T-helper 2 cell (primary cell): Measurements from ENCODE around the gene EMC7.
A peak's percentile ranks its signal among the peaks of the same experiment; 100 is the strongest.
"Not testable (repeated sequence)": the region's sequence is repeated elsewhere in the genome, so short reads cannot be mapped to it uniquely, and the experiment has no call there.

Experiments
- DNase-seq, 5 experiments: peaks; one replicate each; pipeline versions ENCODE4 v3.0.0 to v3.0.0-alpha.2; 2012 to 2022

Gene EMC7

DNA sequence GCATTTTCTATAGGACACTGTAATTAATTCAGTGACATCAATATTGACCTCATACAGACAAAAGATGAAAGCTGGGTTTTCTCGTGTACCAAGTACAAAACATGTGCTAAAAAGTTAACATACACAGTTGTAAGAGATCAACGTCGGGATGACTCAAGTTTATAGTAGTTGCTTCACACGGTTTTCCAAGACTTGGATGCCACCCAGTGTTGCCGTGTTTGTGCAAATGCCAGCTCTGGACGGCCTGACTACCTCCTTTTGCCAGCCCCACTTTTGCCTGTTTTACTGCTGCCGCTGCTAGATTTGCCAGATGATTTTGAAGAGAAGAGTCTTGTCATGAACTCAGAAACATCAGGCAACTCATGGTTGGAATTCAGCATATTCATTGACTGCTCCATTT lies 17.6 kb downstream of the EMC7 start:
- DNase-seq: no peak

DNA sequence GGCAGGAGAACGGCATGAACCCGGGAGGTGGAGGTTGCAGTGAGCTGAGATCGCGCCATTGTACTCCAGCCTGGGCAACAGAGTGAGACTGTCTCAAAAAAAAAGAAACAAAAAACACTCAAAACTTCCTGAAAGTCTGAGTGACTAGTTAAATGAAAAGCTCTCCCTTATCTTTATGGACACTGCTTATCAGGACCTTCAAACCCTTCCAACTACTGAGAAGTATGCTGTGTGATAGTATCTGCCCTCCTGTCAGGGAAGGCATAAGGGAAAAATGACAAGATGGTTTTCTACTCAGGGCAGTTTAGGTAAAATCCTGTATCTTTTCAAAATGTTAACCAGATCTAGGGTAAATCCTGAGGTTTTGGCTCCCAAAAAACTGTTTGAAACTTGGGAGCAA lies 21.8 kb downstream of the EMC7 start:
- DNase-seq: no peak

DNA sequence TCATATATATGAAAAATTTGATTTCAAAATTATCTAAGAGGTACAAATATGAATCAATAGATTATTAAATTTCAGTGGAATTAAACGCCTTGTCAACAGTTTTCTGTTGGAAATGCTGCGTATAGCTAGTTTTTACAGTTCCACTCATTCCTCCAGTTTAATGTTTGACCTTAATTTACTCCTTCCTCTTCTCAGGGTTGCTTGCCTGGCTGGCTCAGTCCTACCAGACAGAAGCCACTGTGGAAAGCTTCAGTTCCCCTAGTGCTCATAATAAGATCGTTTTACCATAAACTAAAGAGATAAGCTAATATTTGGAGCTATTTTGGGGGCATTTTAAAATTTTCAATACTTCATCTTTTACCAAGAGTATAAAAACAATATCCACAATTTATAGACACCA lies 22.8 kb downstream of the EMC7 start:
- no peak for DNase-seq

DNA sequence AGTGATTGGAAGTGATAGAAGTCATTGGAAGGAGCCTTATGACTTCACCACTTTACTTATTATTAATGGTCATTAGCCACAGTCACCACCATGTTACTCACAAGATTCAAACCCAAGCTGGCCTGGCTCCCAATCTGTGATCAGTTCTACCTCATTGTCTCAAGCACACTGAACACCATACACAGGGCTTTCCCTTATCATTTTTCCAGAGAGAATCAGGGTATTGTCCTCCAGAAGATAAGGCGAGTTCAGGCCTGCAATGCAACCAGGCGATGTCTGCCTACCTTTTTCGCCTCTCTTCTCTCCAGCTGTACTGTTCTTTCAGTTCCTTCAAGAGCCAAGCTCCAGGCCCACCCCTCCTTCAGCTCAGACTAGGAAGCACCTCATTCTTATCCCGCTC lies 24.9 kb downstream of the EMC7 start:
- DNase-seq: no peak

DNA sequence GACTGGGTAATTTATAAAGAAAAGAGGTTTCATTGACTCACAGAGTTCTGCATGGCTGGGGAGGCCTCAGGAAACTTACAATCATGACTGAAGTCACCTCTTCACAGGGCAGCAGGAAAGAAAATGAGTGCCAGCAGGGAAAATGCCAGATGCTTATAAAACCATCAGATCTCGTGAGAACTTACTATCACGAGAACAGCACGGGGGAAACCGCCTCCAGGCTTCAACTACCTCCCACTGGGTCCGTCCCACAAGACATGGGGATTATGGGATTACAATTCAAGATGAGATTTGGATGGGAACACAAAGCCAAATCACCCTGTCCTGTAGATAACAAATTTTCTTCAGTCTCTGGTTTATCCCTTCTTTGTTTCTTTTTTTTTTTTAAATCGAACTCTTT lies 31.7 kb downstream of the EMC7 start:
- DNase-seq: no peak

DNA sequence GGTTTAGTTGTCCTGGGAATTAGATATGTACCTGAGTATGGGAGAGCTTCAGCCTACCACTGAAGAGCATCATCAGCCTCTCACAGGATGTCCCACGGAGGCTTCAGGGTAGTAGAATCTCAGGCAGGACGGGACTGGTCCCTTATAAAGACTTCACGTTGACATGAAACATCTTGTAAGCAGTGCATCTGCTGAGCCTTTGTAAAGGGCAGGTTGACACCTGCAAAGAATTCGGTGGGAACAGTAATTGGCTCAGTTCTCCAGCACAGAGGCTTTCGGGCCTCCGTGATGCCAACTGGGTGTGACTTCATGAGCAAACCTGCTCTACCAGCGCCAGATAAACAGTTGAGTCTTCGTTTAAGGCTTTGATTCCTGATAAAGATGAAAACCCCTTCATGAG lies 35.7 kb downstream of the EMC7 start:
- DNase-seq: no peak

DNA sequence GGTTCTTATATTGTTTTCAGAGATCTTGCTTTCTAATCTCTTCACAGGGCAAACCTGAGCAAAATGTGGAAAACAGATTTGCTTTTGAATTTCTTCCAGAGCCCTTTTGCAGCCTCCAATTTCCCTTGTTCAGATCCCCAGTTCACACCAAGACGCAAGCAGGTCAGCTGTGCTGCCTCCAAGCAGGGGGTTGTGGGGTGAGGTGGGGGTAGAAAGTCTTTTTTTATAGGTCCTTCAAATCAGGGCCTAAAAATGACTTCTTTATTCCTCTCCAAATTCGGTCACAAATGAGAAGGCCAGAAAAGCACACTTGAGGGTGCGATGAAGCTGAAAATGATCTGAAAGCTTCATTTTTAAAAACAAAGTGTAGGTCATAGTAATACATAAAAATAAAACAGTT lies 36.4 kb downstream of the EMC7 start:
- no peak for DNase-seq

DNA sequence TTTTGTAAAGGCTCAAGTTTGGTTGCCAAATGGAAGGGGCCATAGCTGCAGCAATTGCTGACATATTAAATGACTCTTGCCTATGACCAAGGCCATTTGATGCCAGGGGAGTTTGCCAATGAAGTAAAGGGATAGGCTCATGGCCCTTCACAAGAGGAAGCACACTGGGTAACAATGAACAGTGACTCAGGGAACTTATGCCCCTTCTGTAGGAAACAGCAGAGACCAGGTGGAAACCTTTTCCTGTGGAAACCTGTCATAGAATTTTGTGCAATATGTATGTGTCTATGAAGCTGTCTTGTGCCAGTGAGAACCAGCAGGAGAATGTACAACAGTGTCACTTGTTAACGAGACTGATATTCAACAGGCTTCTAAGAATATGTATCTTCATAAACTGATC lies 37.2 kb downstream of the EMC7 start:
- no peak for DNase-seq

DNA sequence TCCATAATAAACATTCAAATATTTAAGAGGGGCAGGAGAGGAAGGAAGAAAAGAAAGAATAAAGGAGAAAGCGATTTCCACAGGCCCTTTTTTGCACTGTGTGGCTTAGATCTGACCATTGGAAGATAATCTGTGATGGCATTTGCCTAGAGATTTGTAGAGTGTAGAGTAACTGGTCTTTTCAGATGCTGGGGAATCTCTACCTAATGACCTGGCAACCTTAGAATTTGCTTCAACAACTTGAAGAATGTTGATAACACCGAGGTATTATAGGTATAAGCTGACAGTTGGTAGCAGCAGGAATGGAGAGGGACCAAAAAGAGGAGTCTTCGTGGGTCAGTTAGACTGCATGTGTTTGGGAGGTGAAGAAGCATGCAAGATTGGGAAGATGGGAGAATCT lies 41.7 kb downstream of the EMC7 start:
- no peak for DNase-seq

DNA sequence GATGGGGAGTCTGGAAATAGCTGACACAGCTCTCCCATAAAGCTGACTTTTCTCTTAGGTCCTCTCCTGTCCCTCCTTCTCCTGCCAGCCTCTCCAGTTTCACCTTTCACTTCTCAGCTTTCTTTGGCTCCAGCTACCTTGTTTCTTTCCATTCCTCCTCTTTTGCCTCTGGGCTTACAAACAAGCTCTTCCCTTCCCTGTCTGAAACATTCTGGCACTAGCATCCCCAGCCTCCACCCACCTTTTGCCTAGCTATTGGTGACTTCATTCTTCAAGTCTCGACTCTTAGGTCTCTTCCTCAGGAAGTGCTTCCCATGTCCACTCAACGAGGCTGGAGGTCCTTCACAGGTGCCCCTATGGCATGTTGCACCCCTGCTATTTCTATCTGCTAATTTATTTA lies 42.2 kb downstream of the EMC7 start:
- DNase-seq: no peak

DNA sequence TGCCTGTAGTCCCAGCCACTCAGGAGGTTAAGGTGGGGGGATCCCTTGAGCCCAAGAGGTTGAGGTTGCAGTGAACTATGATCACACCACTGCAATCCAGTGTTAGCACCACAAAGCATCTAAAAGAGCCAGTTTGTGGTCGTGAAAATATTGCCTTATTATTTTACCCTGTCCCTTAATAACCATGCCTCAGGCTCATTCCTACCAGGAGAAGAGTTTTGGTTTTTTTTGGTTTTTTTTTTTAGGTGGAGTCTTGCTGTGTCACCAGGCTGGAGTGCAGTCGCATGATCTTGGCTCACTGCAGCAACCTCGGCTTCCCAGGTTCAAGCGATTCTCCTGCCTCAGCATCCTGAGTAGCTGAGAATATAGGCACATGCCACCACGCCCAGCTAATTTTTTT lies 44.8 kb downstream of the EMC7 start:
- DNase-seq: no peak

DNA sequence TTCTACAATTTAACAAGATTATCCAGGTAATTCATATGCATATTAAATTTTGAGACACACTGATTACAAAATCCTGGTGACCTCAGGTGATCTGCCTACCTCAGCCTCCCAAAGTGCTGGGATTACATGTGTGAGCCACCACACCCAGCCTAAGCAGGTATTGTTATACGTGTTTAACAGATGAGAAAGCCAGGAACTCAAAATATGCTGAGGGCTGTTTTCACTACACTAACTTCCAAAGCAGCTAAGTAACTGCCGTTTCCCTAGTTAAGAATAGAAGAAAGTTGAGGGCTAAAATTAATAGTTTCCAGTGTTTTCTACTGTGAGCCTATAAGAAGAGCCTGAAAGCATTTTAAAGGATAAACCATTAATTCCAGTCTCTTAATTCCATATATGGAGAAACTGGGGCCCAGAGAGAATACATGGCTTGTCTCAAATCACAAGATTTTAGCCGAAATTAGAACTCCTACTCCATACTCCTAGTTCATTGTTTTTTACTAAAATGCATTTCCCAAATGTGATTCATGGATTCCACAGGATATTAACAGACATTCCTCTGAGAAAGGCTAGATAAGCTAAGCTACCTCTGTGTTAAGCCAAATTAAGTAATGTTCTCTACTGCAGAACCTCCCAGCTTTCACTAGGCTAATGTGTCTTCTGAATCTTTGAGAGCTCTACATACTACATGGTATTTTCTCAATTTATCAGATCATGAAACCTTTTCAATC lies 45.6 kb downstream of the EMC7 start:
- no peak for DNase-seq

DNA sequence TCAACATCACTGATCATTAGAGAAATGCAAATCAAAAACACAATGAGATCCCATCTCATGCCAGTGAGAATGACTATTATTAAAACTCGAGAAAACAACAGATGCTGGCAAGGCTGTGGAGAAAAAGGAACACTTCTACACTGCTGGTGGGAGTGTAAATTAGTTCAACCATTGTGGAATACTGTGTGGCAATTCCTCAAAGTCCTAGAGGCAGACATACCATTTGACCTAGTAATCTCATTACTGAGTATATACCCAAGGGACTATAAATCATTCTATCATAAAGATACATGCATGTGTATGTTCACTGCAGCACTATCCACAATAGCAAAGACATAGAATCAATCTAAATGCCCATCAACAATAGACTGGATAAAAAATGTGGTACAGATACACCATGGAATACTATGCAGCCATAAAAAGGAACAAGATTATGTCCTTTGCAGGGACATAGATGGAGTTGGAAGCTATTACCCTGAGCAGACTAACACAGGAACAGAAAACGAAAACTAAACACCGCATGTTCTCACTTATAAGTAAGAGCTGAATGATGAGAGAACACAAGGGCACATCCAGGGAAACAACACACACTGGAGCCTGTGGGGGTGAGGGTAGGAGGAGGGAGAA lies 47.5 kb downstream of the EMC7 start:
- DNase-seq: no peak

DNA sequence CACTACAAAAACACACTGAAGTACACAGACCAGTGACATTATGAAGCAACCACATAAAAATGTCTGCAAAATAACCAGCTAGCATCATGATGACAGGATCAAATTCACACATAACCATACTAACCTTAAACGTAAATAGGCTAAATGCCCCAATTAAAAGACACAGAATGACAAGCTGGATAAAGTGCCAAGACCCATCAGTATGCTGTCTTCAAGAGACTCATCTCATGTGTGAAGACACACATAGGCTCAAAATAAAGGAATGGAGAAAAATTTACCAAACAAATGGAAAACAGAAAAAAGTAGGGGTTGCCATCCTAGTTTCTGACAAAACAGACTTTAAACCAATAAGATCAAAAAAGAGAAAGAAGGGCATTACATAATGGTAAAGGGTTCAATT lies 51.3 kb downstream of the EMC7 start:
- not testable (repeated sequence) for DNase-seq

DNA sequence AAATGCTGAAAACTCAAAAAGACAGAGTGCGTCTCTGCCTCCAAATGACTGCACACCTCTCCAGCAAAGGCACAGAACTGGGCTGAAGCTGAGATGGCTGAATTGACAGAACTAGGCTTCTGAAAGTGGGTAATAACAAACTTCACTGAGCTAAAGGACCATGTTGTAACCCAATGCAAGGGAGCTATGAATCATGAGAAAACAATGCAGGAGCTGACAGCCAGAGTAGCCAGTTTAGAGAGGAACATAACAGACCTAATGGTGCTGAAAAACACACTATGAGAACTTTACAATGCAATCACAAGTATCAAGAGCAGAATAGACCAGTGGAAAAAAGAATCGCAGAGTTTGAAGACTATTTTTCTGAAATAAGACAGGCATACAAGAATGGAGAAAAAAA lies 52.5 kb downstream of the EMC7 start:
- no peak for DNase-seq

DNA sequence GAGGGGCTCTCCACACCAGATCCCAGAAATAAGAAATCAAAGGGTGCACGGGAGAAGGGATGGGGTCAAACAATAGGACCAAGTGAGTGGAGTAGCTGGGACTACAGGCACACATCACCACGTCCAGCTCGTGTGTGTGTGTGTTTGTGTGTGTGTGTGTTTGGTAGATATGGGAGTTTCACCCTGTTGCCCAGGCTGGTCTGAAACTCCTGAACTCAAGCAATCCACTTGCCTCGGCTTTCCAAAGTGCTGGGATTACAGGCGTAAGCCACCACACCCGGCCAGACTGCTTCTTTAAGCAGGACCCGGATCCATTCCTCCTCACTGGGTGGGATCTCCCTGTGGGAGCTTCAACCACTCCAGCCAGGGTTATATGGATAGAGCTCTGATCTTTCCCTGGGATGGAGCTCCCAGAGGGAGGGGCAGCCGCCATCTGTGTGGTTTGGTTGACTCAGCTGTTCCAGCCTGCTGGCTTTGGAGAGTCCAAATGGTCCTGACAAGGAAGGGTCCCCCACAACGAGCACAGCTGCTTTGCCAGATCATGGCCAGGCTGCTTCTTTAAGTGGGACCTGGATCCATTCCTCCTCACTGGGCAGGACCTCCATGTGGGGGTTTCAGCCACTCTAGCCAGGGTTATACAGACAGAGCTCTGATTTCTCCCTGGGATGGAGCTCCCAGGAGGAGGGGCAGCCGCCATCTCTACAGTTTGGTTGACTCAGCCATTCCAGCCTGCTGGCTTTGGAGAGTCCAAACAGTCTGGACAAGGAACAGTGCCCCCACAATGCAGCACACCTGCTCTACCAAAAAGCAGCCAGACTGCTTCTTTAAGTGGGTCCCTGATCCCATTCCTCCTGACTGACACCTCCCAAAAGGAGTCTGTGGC lies 53.5 kb downstream of the EMC7 start:
- no peak for DNase-seq

DNA sequence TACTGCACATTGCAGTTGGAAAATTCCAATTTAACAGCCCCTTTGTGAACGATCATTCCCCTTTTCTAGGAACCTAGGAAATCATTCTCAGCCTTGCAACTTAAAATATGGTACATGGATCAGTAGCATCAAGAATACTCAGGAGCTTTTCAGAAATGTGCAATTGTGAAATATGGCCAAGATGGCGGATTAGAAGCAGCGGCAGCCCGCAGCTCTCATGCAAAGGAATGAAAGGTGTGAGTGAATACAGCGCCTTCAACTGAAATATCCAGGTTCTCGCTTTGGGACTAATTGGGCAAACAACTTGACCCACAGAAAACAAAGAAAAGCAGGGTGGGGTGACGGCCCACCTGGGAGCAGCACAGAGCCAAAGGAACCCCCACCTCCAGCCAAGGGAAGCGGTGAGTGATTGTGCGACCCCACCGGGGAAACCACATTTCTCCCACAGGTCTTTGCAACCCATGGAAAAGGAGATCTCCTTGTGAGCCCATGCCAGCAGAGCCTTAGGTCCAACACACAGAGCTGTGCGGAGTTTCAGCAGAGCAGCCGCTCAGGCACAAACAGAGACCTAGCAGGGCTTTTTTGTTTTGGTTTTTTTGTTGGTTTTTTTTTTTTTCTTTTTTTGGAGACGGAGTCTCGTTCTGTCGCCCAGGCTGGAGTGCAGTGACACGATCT lies 55.1 kb downstream of the EMC7 start:
- no peak for DNase-seq

DNA sequence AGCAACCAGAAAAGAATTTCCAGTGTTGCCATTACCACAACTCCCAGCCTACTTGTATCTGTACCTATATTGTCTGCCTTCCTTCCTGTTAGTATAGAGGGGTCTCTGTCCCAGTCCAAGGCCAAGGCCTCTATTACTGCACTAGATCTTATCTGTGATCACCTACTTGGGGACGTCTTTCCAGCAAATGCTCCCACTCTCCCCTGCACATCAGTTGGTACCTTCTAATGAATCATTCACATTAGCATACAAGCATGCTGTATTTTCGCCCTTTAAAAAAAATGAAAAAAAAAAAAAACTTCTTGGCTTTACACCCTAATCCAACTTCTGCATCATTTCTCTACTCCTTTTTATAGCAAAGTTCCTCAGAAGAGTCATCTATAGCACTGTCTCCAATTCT lies 57.8 kb downstream of the EMC7 start:
- DNase-seq: no peak

DNA sequence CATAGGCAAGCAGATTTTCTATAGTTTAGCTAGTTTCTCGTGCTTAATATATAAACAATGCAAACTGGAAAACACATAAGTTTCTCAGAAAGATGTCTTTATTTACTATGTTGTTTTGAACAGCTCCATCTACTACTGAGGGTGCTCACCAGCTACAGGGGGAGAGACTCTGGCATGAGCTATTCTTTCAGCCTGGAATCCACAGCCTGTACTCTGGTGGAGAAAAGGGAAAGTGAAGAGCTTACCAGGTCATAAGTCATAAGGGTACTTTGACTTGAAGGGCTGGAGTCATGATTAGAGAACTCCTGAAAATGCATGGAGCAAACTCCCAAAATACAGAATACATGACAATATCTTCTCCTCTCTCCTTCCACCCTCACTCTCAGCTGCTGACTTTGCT lies 58.3 kb downstream of the EMC7 start:
- DNase-seq: no peak

DNA sequence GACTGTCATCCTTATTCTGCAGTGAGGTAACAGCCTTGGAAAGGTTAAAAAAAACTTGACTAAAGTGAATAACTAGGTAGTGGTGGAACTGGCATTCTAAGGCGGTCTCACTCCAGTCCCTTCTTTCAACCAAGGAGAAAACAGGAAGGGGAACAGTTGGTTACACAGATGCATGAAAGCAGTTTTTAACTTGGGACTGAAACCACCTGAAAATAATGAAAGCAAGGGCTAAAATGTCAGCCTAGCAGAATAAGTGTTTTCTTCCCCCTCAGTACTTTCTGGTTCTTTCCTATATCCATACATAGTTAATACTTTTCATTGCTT lies 61.9 kb downstream of the EMC7 start:
- DNase-seq: no peak

DNA sequence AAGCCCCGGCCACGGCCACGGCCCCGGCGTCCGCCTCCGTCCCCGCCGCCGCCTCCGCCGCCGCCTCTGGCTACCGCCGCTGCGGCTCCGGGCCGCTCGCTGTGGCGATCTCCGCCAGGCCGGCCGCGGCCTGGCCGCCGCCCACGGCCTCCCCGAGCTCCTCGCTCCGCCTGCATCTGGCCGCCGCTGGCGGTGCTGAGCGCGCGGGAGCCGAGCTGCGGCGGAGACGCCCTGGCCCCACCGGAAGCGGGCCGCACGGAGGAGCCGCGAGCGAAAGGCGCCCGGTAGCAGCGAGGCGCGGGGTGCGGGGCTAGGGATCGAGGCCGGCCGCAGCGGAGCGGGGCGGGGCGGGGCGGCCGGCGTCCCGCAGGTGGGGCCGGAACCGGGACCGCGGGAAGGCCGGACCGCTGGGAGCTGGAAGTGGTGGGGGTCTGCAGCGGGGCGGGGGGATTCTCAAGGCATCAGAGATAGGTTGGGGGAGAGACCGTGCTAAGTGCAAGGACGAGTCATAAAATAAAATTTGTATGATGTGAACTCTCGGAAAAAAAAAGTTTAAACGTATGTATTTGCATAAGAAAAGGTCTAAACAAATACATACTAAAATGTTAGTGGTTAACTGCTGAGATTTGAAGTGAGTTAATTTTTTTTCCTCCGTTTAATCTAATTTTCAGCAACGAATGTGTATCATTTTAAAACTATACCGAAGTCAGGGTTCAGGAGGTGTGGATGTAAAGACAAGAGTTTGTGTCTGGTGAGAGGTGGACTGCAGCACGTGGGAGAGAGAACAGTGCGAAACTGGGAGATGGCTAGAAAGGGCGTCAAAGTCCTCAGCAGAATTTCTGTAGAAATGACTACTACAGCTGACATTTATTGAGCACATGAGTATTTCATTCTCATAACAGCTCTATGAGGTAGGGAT lies 62.5 kb downstream of the EMC7 start, which contains the start of gene AVEN:
Gene AVEN, minus strand, starts transcription at position 334 of the 919 bp plus-strand sequence. Its CDS starts 158 bp downstream, at position 176.
- DNase-seq: peak; percentile 26 to 85 (median 45)
